Measurements from ENCODE around the gene CAPZB. TPM values are rescaled to one million over a fixed set of nuclear protein-coding genes. Genes with fewer than 3 reads are reported as not detected.

CAPZB gene
- total and polyA plus RNA-seq, 11 donors, result 77.8 to 348 (median 237) TPM

DNA sequence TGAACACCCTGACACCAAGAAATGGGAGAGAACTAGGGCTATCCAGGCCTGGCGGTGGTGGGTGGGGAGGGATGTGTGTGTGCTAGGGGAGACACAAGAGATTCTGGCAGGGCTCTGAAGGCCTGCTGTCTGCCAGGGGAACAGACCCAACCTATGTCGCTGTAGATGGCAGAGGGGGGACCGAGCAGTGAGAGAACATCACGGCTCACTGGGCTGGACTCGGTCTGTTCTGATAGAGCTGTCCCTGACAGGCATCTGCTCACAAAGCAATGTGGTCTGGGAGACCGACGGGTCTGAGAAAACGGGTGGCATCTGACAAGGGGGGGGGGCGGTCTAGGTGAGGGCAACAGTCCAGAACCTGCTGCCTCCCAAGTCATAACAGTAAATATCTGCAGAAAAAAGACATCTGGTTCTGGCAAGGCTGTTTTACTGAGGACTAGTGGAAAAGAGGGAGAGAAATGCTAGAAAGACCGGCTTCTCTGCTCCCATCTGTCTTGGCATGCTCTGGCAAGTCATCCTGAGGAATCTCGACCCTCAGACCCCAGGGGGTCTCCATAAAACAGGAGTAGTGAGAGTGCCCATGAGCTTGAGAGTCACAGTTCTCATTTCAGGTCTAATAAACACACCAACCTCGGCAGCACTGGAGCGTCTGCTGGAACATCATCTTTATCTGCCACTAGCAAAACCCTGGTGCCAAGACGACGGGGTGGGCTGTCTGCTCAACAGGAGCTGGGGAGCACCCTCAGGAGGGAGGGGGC is 136.7 kb downstream of the CAPZB start:
- ATAC-seq (no peak), DNase-seq (no peak)
- H3K4me1 ChIP-seq, result peaks cover 0 to 10% (median 3%) of the 10 kb centered on the region in 12 donors
- H3K4me3 ChIP-seq, result no peak overlapping the region
- intact Hi-C loops (cut with DNase I), result no loop called here
- no peak for TF ChIP-seq POLR2A (IDR thresholded peaks at IDR 0.05)
- TF ChIP-seq, protein P1, sequence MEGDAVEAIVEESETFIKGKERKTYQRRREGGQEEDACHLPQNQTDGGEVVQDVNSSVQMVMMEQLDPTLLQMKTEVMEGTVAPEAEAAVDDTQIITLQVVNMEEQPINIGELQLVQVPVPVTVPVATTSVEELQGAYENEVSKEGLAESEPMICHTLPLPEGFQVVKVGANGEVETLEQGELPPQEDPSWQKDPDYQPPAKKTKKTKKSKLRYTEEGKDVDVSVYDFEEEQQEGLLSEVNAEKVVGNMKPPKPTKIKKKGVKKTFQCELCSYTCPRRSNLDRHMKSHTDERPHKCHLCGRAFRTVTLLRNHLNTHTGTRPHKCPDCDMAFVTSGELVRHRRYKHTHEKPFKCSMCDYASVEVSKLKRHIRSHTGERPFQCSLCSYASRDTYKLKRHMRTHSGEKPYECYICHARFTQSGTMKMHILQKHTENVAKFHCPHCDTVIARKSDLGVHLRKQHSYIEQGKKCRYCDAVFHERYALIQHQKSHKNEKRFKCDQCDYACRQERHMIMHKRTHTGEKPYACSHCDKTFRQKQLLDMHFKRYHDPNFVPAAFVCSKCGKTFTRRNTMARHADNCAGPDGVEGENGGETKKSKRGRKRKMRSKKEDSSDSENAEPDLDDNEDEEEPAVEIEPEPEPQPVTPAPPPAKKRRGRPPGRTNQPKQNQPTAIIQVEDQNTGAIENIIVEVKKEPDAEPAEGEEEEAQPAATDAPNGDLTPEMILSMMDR (IDR thresholded peaks at IDR 0.05), result no peak
- H3K27me3 ChIP-seq, result no peaks in the 10 kb centered on the region
- peak overlapping the region in 2 of 12 donors; percentile 46 to 60 for H3K27ac ChIP-seq
- WGBS, 4 donors, result 80 to 90% (median 83%) methylated on average over 14 to 15 of the region's 15 CpGs
- H3K36me3 ChIP-seq, result peaks cover 2 to 87% (median 67%) of the 10 kb centered on the region in 9 donors
- no peaks in the 10 kb centered on the region for H3K9me3 ChIP-seq

DNA sequence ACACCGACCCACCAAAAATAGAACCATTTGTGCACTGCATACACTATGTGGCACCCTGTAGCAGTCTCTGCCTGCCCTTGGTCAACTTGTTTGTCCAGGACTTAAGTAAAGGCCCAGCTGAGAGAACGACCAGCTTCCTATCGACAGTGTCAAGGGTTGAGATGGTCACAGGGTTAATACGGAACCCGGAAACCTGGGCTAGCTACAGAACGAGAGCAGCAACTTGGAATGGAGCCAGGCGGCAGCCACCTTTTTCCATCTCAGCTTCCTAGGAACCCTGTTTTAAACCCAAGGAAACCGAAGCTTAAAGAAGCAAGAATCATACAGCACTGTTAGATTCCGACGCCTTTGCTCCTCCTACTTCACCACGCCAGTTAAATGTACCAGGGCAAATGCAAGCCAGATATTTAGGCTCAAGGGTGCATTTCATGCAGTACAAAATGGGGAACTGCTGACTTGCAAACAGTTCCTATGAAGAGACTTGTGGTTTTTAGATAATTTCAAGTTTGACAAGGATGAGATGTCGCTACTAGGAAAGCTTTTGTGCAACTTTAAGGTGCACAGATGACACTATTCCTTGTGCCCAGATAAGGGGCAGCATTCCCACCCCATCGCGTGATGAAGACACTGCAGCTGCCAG is 137.7 kb downstream of the CAPZB start:
- Histone ChIP-seq H3K36me3 (peaks cover 2 to 87% (median 67%) of the 10 kb centered on the region in 9 donors), H3K4me3 (no peak overlapping the region), H3K9me3 (no peaks in the 10 kb centered on the region), H3K4me1 (peaks cover 0 to 11% (median 3%) of the 10 kb centered on the region in 12 donors), H3K27ac (peak overlapping the region in 1 of 12 donors; percentile 46), H3K27me3 (no peaks in the 10 kb centered on the region)
- TF ChIP-seq, protein P1 (IDR thresholded peaks at IDR 0.05), result no peak
- TF ChIP-seq POLR2A (IDR thresholded peaks at IDR 0.05), result no peak
- DNase-seq (no peak), ATAC-seq (no peak)
- WGBS, 4 donors, result 71 to 84% (median 77%) methylated on average over 14 of the region's 14 CpGs
- intact Hi-C loops (cut with DNase I), result no loop called here

DNA sequence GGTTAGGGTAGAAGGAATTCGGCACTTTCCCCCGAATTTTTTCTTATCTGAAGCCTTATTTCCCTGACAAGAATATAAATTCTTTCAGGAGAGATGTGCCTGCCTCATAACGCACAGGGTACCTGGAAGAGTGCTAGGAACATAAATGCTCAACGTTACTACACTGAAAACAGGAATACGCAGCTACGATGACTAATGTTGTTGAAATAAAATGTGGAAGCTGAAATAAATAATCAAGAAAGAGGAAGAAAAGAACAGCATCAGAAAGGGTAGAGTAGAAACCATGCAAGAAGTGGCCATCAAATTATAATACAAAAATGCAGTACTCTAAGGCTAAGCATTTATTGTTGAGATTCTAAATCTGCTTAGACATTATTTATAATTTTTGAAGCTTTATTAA is 139.3 kb downstream of the CAPZB start:
- Histone ChIP-seq H3K27me3 (no peaks in the 10 kb centered on the region), H3K9me3 (no peaks in the 10 kb centered on the region), H3K27ac (no peak overlapping the region), H3K4me3 (no peak overlapping the region), H3K4me1 (peaks cover 0 to 27% (median 9%) of the 10 kb centered on the region in 12 donors), H3K36me3 (peaks cover 2 to 84% (median 65%) of the 10 kb centered on the region in 9 donors)
- intact Hi-C loops (cut with DNase I), result no loop called here
- TF ChIP-seq, protein P1 (IDR thresholded peaks at IDR 0.05), result no peak
- TF ChIP-seq POLR2A (IDR thresholded peaks at IDR 0.05), result no peak
- no peak for ATAC-seq
- 74 to 82% (median 77%) methylated on average over 6 of the region's 6 CpGs for WGBS, 4 donors
- no peak for DNase-seq

DNA sequence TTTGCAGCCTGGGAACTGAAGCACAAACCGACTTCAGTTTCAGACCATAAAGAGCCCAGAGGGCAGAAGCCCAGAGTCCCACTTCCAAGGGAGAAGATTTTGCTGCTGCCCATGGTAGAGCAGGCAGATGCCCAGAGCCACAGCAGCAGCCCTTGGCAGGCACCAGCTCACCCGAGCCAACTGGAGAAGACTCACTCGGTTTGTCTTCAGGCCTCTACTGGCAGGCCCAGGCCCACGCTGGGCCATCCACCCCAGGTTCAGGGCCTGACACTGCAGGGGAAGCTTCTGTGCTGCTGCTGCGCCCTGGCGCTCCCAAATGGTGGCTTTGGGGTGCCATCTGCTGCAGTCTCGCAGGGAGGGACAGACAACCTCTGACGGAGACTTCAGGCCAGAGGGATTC is 139.9 kb downstream of the CAPZB start:
- TF ChIP-seq, protein P1 (IDR thresholded peaks at IDR 0.05), result no peak
- TF ChIP-seq POLR2A (IDR thresholded peaks at IDR 0.05), result no peak
- Histone ChIP-seq H3K4me1 (peaks cover 0 to 27% (median 9%) of the 10 kb centered on the region in 12 donors), H3K4me3 (no peak overlapping the region), H3K27me3 (no peaks in the 10 kb centered on the region), H3K36me3 (peaks cover 2 to 84% (median 62%) of the 10 kb centered on the region in 9 donors), H3K9me3 (no peaks in the 10 kb centered on the region), H3K27ac (peak overlapping the region in 1 of 12 donors; percentile 15)
- ATAC-seq (no peak), DNase-seq (no peak)
- WGBS, 4 donors, result 88 to 100% (median 94%) methylated on average over 1 to 8 of the region's 8 CpGs
- intact Hi-C loops (cut with DNase I), result loop anchor here in 5 of 10 donors (2.0 kb wide), 3 partner anchors 305 to 309 kb away; no protein-coding TSS in a partner anchor
